ENCODE results near the gene IGIP.

GRCh38 chr5:140166911-140167310 is 41.2 kb downstream of the IGIP start:
- TF ChIP-seq POLR2A (IDR thresholded peaks at IDR 0.05) (no peak), CTCF (IDR thresholded peaks at IDR 0.05 in 8 of 11, conservative IDR thresholded peaks at IDR 0.05 in 3 of 11) (no peak), POLR2AphosphoS5 (IDR thresholded peaks at IDR 0.05) (no peak)

All from spleen (tissue), 7 donors.